Caco-2 (cell line): ENCODE measurements around the gene INCA1. TPM values are rescaled to one million over a fixed set of nuclear protein-coding genes. Genes with fewer than 3 reads are reported as not detected.

ENCODE experiments used
- BruUV-seq: library from RNA; stranded (reverse); fragments of 400-500 nt; replicated peaks from 2 replicates; lab custom pipeline; 2021; lab: Mats Ljungman, UMichigan
- CTCF ChIA-PET: fragments of 300-600 bp; sonication (Branson Sonifier 250); formaldehyde crosslinking; loops from one replicate; lab custom pipeline; 2022; ENCODE audit warnings: antibody characterized with exemption; lab: Charles Lee
- POLR2A ChIA-PET: fragments of 300-600 bp; sonication (Branson Sonifier 250); formaldehyde crosslinking; loops from one replicate; lab custom pipeline; 2022; ENCODE audit warnings: antibody characterized with exemption; lab: Charles Lee
- DNase-seq, 2 experiments: peaks; one replicate each; pipeline versions ENCODE4 v3.0.0 to v3.0.0-alpha.2; 2020 to 2022
- H3K27me3 ChIP-seq: replicated peaks from 2 replicates; pipeline ENCODE4 v1.6.0; 2011; ENCODE audit warnings: low read length; ENCODE audit not compliant: control insufficient read depth, insufficient read depth
- H3K36me3 ChIP-seq: 2 replicates; pipeline ENCODE4 v1.5.1; 2011; ENCODE audit warnings: low read length; ENCODE audit not compliant: control insufficient read depth, insufficient read depth
- H3K4me1 ChIP-seq: fragments of 250-450 bp; sonication (Bioruptor Pico); 2 replicates; pipeline ENCODE4 v1.5.1; 2020; ENCODE audit warnings: mild to moderate bottlenecking
- H3K4me3 ChIP-seq: 2 replicates; pipeline ENCODE4 v1.5.1; 2011; ENCODE audit warnings: low read depth, mild to moderate bottlenecking, control low read depth, low read length
- H3K9me3 ChIP-seq: fragments of 250-450 bp; sonication (Bioruptor Pico); 2 replicates; pipeline ENCODE4 v1.5.1; 2020; ENCODE audit warnings: mild to moderate bottlenecking, moderate library complexity
- H3K27ac Mint-ChIP-seq: one replicate; pipeline ENCODE4 v1.8.0; 2022; ENCODE audit warnings: mixed read lengths; ENCODE audit not compliant: unreplicated experiment
- H3K27me3 Mint-ChIP-seq: one replicate; pipeline ENCODE4 v1.8.0; 2022; ENCODE audit warnings: mixed read lengths; ENCODE audit not compliant: insufficient read depth, unreplicated experiment
- H3K36me3 Mint-ChIP-seq: one replicate; pipeline ENCODE4 v1.8.0; 2022; ENCODE audit warnings: mild to moderate bottlenecking, mixed read lengths; ENCODE audit not compliant: insufficient read depth, unreplicated experiment
- H3K4me1 Mint-ChIP-seq: one replicate; pipeline ENCODE4 v1.8.0; 2022; ENCODE audit warnings: low read depth, mixed read lengths; ENCODE audit not compliant: unreplicated experiment
- H3K4me3 Mint-ChIP-seq: one replicate; pipeline ENCODE4 v1.8.0; 2022; ENCODE audit warnings: mild to moderate bottlenecking, moderate library complexity, mixed read lengths; ENCODE audit not compliant: unreplicated experiment
- H3K9me3 Mint-ChIP-seq: one replicate; pipeline ENCODE4 v1.8.0; 2022; ENCODE audit warnings: mixed read lengths; ENCODE audit not compliant: unreplicated experiment
- intact Hi-C: fragments of 100-400 bp; cut with micrococcal nuclease; formaldehyde crosslinking; loops from one replicate; pipeline ENCODE4 v1.10.0; 2022; ENCODE audit not compliant: unreplicated experiment
- total RNA-seq: library from RNA; stranded (reverse); gene quantifications from 2 replicates; pipeline ENCODE4 v1.2.3, GENCODE V29; 2022
- TF ChIP-seq, protein P1 (sequence below), 2 experiments: fragments of 200-600 bp in 1 of 2; IDR thresholded peaks; 1 replicate in 1 of 2; 2 replicates in 1 of 2; pipeline versions ENCODE4 v1.5.1 to v1.8.0; 2011 to 2022; ENCODE audit warnings: antibody characterized with exemption in 1 of 2, control low read depth in 1 of 2, inconsistent platforms in 1 of 2, low read depth in 1 of 2, low read length in 1 of 2, mild to moderate bottlenecking in 1 of 2, moderate library complexity in 1 of 2; ENCODE audit not compliant: insufficient read depth in 1 of 2, severe bottlenecking in 1 of 2, unreplicated experiment in 1 of 2

INCA1 gene
- total RNA-seq, 1 experiment from 2014 or later, result 0.64 TPM

DNA sequence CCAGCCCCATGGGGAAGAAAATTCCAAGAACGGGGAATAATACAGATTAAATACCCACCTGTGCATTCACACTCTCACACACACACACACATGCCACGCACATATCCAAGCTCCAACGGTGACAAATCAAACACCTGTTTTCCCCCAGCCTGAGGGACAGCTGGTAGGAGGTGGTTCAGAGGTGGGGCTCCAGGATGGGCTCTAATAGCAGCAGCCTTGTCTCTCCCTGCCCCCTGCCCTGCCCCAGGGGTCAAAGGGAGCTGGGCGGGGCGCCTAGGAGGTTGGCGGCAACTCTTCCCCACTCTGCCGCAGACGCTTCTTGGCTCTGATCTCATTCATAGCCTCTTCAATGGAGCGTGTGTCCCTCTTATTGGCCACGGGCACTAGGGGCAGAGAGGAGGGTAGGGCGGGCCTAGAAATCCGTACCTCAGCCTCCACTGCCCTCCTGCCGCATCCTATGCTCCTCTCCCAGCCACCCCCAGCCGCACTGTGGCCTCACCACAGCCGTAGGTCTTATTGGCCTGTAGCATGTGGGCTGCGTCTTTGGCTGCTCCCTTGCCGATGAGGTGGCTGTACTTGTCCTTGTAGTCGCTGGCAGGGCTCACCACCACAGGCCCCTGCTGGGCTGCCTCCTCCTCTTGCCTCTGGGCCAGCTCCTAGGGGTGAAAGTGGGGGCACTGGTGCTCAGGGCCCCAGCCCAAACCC lies 37.9 kb downstream of the INCA1 start:
- no peak overlapping the region for H3K4me3 Mint-ChIP-seq
- intact Hi-C loops, result no loop called here
- Histone ChIP-seq H3K9me3 (no peaks in the 10 kb centered on the region), H3K36me3 (no peaks in the 10 kb centered on the region), H3K4me3 (no peak overlapping the region), H3K4me1 (no peaks in the 10 kb centered on the region), H3K27me3 (no peaks in the 10 kb centered on the region)
- H3K36me3 Mint-ChIP-seq, result peaks cover 11% of the 10 kb centered on the region
- no peak overlapping the region for H3K27ac Mint-ChIP-seq
- DNase-seq, result no peak
- ChIA-PET CTCF (no interaction called here), POLR2A (no interaction called here)
- peaks cover 9% of the 10 kb centered on the region for H3K4me1 Mint-ChIP-seq
- BruUV-seq, result TSS peak; percentile 79
- TF ChIP-seq, protein P1, sequence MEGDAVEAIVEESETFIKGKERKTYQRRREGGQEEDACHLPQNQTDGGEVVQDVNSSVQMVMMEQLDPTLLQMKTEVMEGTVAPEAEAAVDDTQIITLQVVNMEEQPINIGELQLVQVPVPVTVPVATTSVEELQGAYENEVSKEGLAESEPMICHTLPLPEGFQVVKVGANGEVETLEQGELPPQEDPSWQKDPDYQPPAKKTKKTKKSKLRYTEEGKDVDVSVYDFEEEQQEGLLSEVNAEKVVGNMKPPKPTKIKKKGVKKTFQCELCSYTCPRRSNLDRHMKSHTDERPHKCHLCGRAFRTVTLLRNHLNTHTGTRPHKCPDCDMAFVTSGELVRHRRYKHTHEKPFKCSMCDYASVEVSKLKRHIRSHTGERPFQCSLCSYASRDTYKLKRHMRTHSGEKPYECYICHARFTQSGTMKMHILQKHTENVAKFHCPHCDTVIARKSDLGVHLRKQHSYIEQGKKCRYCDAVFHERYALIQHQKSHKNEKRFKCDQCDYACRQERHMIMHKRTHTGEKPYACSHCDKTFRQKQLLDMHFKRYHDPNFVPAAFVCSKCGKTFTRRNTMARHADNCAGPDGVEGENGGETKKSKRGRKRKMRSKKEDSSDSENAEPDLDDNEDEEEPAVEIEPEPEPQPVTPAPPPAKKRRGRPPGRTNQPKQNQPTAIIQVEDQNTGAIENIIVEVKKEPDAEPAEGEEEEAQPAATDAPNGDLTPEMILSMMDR (IDR thresholded peaks at IDR 0.05; ENCODE audit: insufficient read depth in 1 of 2, low read depth in 1 of 2, low read length in 1 of 2, severe bottlenecking in 1 of 2, unreplicated experiment in 1 of 2), result no peak
- H3K27me3 Mint-ChIP-seq, result no peaks in the 10 kb centered on the region
- H3K9me3 Mint-ChIP-seq, result no peaks in the 10 kb centered on the region

GRCh38 chr17:4958102-4958501 lies 39.2 kb downstream of the INCA1 start:
- ChIA-PET POLR2A (interaction anchor here (0.6 kb wide), 1 partner anchor 17 kb away, joined by 6 read pairs; no protein-coding TSS in a partner anchor), CTCF (no interaction called here)
- Histone ChIP-seq H3K36me3 (no peaks in the 10 kb centered on the region), H3K27me3 (no peaks in the 10 kb centered on the region), H3K4me3 (no peak overlapping the region), H3K4me1 (no peaks in the 10 kb centered on the region), H3K9me3 (no peaks in the 10 kb centered on the region)
- Mint-ChIP-seq H3K4me1 (peaks cover 9% of the 10 kb centered on the region), H3K36me3 (peaks cover 11% of the 10 kb centered on the region), H3K4me3 (no peak overlapping the region), H3K27me3 (no peaks in the 10 kb centered on the region), H3K27ac (no peak overlapping the region), H3K9me3 (no peaks in the 10 kb centered on the region)
- TF ChIP-seq, protein P1 (IDR thresholded peaks at IDR 0.05; ENCODE audit: insufficient read depth in 1 of 2, low read depth in 1 of 2, low read length in 1 of 2, severe bottlenecking in 1 of 2, unreplicated experiment in 1 of 2), result no peak
- no peak for DNase-seq
- no TSS peak for BruUV-seq
- intact Hi-C loops, result no loop called here

GRCh38 chr17:4956493-4957061 lies 40.7 kb downstream of the INCA1 start:
- Mint-ChIP-seq H3K27ac (no peak overlapping the region), H3K9me3 (no peaks in the 10 kb centered on the region), H3K27me3 (no peaks in the 10 kb centered on the region), H3K4me1 (peaks cover 9% of the 10 kb centered on the region), H3K36me3 (peaks cover 11% of the 10 kb centered on the region), H3K4me3 (no peak overlapping the region)
- Histone ChIP-seq H3K9me3 (no peaks in the 10 kb centered on the region), H3K27me3 (no peaks in the 10 kb centered on the region), H3K4me3 (no peak overlapping the region), H3K36me3 (no peaks in the 10 kb centered on the region), H3K4me1 (peaks cover 3% of the 10 kb centered on the region; the same call in 1 of the 2 replicates)
- POLR2A ChIA-PET, result no interaction called here
- intact Hi-C loops, result no loop called here
- no peak for DNase-seq
- no TSS peak for BruUV-seq
- TF ChIP-seq, protein P1 (IDR thresholded peaks at IDR 0.05; ENCODE audit: insufficient read depth in 1 of 2, low read depth in 1 of 2, low read length in 1 of 2, severe bottlenecking in 1 of 2, unreplicated experiment in 1 of 2), result no peak
- CTCF ChIA-PET, result no interaction called here
